Sigmoid colon (tissue), 7 donors: ENCODE data around the gene ATP6V0E1. TPM values are rescaled to one million over a fixed set of nuclear protein-coding genes. Genes with fewer than 3 reads are reported as not detected.

Source experiments
- DNase-seq: peaks from one replicate; pipeline ENCODE4 v3.0.0-alpha.2; 2019
- H3K27ac ChIP-seq, 4 donors: fragments of 200-600 bp; sonication (generic); one replicate each; pipeline ENCODE4 v1.5.1; 2016 to 2019; ENCODE audit warnings: mild to moderate bottlenecking in 1 of 4
- H3K27me3 ChIP-seq, 3 donors: fragments of 200-600 bp; sonication (generic); one replicate each; pipeline ENCODE4 v1.5.1; 2019; ENCODE audit warnings: mild to moderate bottlenecking in 1 of 3
- H3K36me3 ChIP-seq, 4 donors: fragments of 200-600 bp; sonication (generic); one replicate each; pipeline ENCODE4 v1.5.1; 2016 to 2019
- H3K4me1 ChIP-seq, 4 donors: fragments of 200-600 bp; sonication (generic); one replicate each; pipeline ENCODE4 v1.5.1; 2017 to 2019
- H3K4me3 ChIP-seq, 4 donors: fragments of 200-600 bp; sonication (generic); one replicate each; pipeline ENCODE4 v1.5.1; 2017 to 2019; ENCODE audit warnings: mild to moderate bottlenecking in 2 of 4, moderate library complexity in 1 of 4
- H3K9me3 ChIP-seq, 4 donors: fragments of 200-600 bp in 3 of 4; sonication (generic) in 3 of 4; one replicate each; pipeline versions ENCODE4 v1.5.1 to v1.6.1; 2013 to 2019
- EP300 ChIP-seq, 4 donors: sonication (generic); formaldehyde crosslinking; IDR thresholded peaks; one replicate each; pipeline ENCODE4 v1.6.1; 2017; ENCODE audit warnings: antibody characterized with exemption in 4 of 4
- POLR2A ChIP-seq, 2 donors: fragments of 450-650 bp; IDR thresholded peaks; one replicate each; pipeline ENCODE4 v1.6.1; 2016; ENCODE audit warnings: antibody characterized with exemption in 2 of 2, mild to moderate bottlenecking in 2 of 2, moderate library complexity in 2 of 2
- POLR2AphosphoS5 ChIP-seq, 4 donors: sonication (generic); formaldehyde crosslinking; IDR thresholded peaks; one replicate each; pipeline ENCODE4 v1.6.1; 2017; ENCODE audit warnings: antibody characterized with exemption in 4 of 4
- WGBS, 2 donors: extraction: QIAGEN DNeasy Blood & Tissue Kit; methylation state at CpG; one replicate each; pipeline ENCODE4 v1.1.7; 2013; 5-methylcytosine and 5-hydroxymethylcytosine counted together
- intact Hi-C: fragments of 100-400 bp; cut with DNase I; formaldehyde crosslinking; loops from one replicate; pipeline ENCODE4 v1.15.1; 2023
- polyA plus RNA-seq, 3 donors: library from polyadenylated mRNA; stranded (reverse); fragments of 200-250 nt; gene quantifications; one replicate each; pipeline ENCODE4 v1.2.3, GENCODE V29; 2013
- total RNA-seq, 4 donors: library from RNA; depleted of rRNA; stranded (reverse); fragments of >200 nt; gene quantifications; one replicate each; pipeline ENCODE4 v1.1.0, GENCODE V29; 2016
- TF ChIP-seq, protein P1 (sequence below), 4 experiments: fragments of 450-650 bp in 3 of 4; fragments of 200-600 bp in 1 of 4; IDR thresholded peaks; one replicate each; pipeline ENCODE4 v1.5.1; 2016 to 2019; ENCODE audit warnings: antibody characterized with exemption in 4 of 4, mild to moderate bottlenecking in 3 of 4, moderate library complexity in 2 of 4
- donor health status: healthy with polysubstance abuse.
- donor health status: Bipolar disorder and iron deficiency.
- donor health status: healthy.

ATP6V0E1 gene
- total and polyA plus RNA-seq, 7 donors = 117 to 261 (median 154) TPM

DNA sequence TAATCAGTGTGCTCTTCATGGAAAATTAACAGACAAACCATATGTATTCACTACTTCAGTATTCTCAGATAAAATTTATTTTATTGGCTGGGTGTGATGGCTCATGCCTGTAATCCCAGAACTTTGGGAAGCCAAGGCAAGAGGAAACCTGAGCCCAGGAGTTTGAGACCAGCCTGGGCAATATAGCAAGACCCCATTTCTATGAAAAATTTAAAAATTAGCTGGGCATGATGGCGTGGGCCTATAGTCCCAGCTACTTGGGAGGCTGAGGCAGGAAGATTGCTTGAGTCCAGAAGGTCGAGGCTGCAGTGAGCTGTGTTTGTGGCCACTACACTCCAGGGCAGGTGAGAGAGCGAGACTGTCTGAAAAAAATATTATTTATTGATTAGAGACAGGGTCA is 49.2 kb downstream of the ATP6V0E1 start:
- Histone ChIP-seq H3K27ac (no peak overlapping the region), H3K36me3 (peaks cover 0 to 13% (median 0%) of the 10 kb centered on the region in 4 donors), H3K9me3 (no peaks in the 10 kb centered on the region), H3K27me3 (no peaks in the 10 kb centered on the region), H3K4me1 (peaks cover 0 to 18% (median 8%) of the 10 kb centered on the region in 4 donors), H3K4me3 (no peak overlapping the region)
- intact Hi-C loops = no loop called here
- peak; percentile 20 for DNase-seq
- WGBS, 2 donors = 96 to 97% methylated on average over 3 of the region's 3 CpGs
- TF ChIP-seq POLR2AphosphoS5 (IDR thresholded peaks at IDR 0.05) (no peak), EP300 (IDR thresholded peaks at IDR 0.05) (no peak), POLR2A (IDR thresholded peaks at IDR 0.05) (no peak)
- TF ChIP-seq, protein P1, sequence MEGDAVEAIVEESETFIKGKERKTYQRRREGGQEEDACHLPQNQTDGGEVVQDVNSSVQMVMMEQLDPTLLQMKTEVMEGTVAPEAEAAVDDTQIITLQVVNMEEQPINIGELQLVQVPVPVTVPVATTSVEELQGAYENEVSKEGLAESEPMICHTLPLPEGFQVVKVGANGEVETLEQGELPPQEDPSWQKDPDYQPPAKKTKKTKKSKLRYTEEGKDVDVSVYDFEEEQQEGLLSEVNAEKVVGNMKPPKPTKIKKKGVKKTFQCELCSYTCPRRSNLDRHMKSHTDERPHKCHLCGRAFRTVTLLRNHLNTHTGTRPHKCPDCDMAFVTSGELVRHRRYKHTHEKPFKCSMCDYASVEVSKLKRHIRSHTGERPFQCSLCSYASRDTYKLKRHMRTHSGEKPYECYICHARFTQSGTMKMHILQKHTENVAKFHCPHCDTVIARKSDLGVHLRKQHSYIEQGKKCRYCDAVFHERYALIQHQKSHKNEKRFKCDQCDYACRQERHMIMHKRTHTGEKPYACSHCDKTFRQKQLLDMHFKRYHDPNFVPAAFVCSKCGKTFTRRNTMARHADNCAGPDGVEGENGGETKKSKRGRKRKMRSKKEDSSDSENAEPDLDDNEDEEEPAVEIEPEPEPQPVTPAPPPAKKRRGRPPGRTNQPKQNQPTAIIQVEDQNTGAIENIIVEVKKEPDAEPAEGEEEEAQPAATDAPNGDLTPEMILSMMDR (IDR thresholded peaks at IDR 0.05) = no peak

DNA sequence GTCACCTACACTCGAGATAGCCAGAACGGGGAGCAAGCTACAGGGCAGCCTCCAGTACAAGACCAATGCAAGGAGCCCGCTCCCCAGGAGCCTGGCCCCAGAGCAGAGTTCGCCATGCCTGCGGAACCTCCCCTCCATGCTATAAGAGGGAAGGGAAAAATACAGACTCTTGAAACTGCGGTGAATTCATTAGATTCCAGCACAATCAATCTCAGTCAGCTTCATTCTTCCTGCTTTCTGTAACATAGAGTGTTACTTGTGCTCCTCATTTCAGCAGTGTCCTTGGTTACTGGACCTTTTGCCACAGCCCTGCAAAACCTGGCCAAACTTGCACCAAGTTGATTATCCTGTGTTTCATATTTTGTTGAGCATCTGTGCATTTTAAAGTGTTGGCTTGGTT is 50.4 kb downstream of the ATP6V0E1 start:
- Histone ChIP-seq H3K4me1 (peaks cover 0 to 10% (median 5%) of the 10 kb centered on the region in 4 donors), H3K27me3 (no peaks in the 10 kb centered on the region), H3K36me3 (peaks cover 0 to 13% (median 0%) of the 10 kb centered on the region in 4 donors), H3K4me3 (no peak overlapping the region), H3K27ac (no peak overlapping the region), H3K9me3 (no peaks in the 10 kb centered on the region)
- peak; percentile 46 for DNase-seq
- TF ChIP-seq POLR2AphosphoS5 (IDR thresholded peaks at IDR 0.05) (no peak), POLR2A (IDR thresholded peaks at IDR 0.05) (no peak), EP300 (IDR thresholded peaks at IDR 0.05) (no peak)
- TF ChIP-seq, protein P1 (IDR thresholded peaks at IDR 0.05) = no peak
- intact Hi-C loops = no loop called here
- 87 to 94% methylated on average over 6 of the region's 6 CpGs for WGBS, 2 donors

DNA sequence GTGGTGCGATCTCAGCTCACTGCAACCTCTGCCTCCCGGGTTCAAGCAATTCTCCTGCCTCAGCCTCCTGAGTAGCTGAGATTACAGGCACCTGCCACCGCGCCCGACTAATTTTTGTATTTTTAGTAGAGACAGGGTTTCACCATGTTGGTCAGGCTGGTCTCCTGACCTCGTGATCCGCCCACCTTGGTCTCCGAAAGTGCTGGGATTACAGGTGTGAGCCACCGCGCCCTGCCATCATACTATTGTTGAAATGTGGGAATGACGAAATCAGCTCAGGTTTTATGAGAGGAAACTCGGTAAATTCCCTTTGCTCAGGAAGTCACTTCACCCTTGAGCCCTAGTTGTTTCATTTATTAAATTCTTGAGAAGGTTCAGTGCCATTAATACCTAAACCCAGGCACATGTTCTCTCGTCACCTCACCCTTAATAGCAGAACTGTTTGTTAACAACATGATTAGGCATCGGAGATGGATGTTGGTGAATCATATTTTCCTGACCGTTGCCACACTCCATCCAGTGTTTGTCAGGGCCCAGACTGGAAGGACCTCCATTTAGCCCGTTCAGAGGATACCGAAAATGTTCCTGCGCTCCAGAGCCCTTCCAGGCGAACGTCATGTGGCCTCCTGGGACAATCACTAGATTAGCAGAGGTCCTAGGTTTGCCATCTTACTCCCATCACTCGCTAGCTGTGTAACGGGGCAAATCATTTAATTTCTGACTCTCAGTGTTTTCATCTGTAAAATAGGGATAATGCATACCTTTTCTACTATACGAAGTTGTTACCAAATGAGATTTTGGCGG is 52.5 kb downstream of the ATP6V0E1 start:
- no peak for TF ChIP-seq POLR2A (IDR thresholded peaks at IDR 0.05)
- Histone ChIP-seq H3K4me3 (no peak overlapping the region), H3K27me3 (no peaks in the 10 kb centered on the region), H3K9me3 (no peaks in the 10 kb centered on the region), H3K4me1 (peaks cover 0 to 6% (median 0%) of the 10 kb centered on the region in 4 donors), H3K36me3 (peaks cover 0 to 13% (median 0%) of the 10 kb centered on the region in 4 donors), H3K27ac (peak overlapping the region; percentile 6 to 55 (median 34))
- intact Hi-C loops = no loop called here
- WGBS, 2 donors = 75 to 82% methylated on average over 24 of the region's 24 CpGs
- DNase-seq = no peak

DNA sequence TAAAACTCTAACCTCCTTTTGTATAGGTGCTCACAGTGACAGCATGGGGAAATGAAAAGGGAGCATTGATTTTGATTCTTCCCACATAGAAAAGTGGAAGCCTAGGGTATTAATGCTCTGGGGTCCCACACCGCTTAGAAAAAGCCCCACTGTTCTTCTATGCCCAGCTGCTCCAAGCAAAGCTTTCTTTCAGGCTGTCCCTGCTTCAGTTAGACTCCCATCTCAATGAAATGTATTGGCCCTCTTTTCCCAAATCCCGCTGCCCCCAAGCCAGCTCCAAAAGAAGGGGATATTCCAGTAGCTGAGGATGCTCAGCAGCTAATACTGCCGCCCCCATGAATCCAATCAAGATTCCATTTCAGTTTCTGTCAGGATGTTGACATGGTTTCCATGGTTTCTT is 55.6 kb downstream of the ATP6V0E1 start:
- H3K4me3 ChIP-seq = no peak overlapping the region
- H3K27me3 ChIP-seq = no peaks in the 10 kb centered on the region
- H3K27ac ChIP-seq = no peak overlapping the region
- peaks cover 0 to 6% (median 0%) of the 10 kb centered on the region in 4 donors for H3K4me1 ChIP-seq
- DNase-seq = no peak
- 90 to 93% methylated on average over 3 of the region's 3 CpGs for WGBS, 2 donors
- no peaks in the 10 kb centered on the region for H3K9me3 ChIP-seq
- peaks cover 0 to 13% (median 0%) of the 10 kb centered on the region in 4 donors for H3K36me3 ChIP-seq
- intact Hi-C loops = no loop called here
- TF ChIP-seq, protein P1 (IDR thresholded peaks at IDR 0.05) = no peak
- TF ChIP-seq POLR2AphosphoS5 (IDR thresholded peaks at IDR 0.05) = no peak
- no peak for TF ChIP-seq POLR2A (IDR thresholded peaks at IDR 0.05)
- TF ChIP-seq EP300 (IDR thresholded peaks at IDR 0.05) = no peak

DNA sequence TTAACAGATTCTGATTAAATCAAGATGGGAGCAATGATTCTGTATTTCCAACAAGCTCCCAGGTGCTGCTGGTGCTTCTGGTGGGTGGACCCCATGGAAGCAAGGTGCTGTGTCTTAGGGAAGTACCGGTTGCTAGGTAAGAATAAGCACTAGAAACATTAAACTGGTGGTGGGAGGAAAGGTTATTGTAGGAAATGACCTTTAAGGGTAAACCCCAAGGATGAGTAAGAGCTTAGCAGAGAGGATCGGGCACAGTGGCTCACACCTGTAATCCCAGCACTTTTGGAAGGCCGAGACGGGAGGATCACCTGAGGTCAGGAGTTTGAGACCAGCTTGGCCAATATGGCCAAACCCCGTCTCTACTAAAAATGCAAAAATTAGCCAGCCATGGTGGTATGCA is 56.4 kb downstream of the ATP6V0E1 start:
- Histone ChIP-seq H3K9me3 (no peaks in the 10 kb centered on the region), H3K27ac (no peak overlapping the region), H3K27me3 (no peaks in the 10 kb centered on the region), H3K36me3 (peaks cover 0 to 8% (median 0%) of the 10 kb centered on the region in 4 donors), H3K4me1 (peaks cover 0 to 6% (median 0%) of the 10 kb centered on the region in 4 donors), H3K4me3 (no peak overlapping the region)
- intact Hi-C loops = no loop called here
- DNase-seq = no peak
- 96% methylated on average over 5 of the region's 5 CpGs for WGBS, 2 donors
- TF ChIP-seq POLR2A (IDR thresholded peaks at IDR 0.05) = no peak
- TF ChIP-seq POLR2AphosphoS5 (IDR thresholded peaks at IDR 0.05) = no peak
- TF ChIP-seq EP300 (IDR thresholded peaks at IDR 0.05) = no peak
- TF ChIP-seq, protein P1 (IDR thresholded peaks at IDR 0.05) = no peak
